ENCODE data around the gene DBR1. TPM values are rescaled to one million over a fixed set of nuclear protein-coding genes. Genes with fewer than 3 reads are reported as not detected.
A peak's percentile ranks its signal among the peaks of the same experiment; 100 is the strongest.

The DBR1 gene, protein sequence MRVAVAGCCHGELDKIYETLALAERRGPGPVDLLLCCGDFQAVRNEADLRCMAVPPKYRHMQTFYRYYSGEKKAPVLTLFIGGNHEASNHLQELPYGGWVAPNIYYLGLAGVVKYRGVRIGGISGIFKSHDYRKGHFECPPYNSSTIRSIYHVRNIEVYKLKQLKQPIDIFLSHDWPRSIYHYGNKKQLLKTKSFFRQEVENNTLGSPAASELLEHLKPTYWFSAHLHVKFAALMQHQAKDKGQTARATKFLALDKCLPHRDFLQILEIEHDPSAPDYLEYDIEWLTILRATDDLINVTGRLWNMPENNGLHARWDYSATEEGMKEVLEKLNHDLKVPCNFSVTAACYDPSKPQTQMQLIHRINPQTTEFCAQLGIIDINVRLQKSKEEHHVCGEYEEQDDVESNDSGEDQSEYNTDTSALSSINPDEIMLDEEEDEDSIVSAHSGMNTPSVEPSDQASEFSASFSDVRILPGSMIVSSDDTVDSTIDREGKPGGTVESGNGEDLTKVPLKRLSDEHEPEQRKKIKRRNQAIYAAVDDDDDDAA
- total RNA-seq, result 10 to 100 TPM in 2 of 4 donors, 1 to 10 TPM in 2; 9.6 to 15.1 (median 11.1) TPM
- polyA plus RNA-seq, result 1 to 10 TPM; 6.6 to 7.6 (median 6.9) TPM

DNA sequence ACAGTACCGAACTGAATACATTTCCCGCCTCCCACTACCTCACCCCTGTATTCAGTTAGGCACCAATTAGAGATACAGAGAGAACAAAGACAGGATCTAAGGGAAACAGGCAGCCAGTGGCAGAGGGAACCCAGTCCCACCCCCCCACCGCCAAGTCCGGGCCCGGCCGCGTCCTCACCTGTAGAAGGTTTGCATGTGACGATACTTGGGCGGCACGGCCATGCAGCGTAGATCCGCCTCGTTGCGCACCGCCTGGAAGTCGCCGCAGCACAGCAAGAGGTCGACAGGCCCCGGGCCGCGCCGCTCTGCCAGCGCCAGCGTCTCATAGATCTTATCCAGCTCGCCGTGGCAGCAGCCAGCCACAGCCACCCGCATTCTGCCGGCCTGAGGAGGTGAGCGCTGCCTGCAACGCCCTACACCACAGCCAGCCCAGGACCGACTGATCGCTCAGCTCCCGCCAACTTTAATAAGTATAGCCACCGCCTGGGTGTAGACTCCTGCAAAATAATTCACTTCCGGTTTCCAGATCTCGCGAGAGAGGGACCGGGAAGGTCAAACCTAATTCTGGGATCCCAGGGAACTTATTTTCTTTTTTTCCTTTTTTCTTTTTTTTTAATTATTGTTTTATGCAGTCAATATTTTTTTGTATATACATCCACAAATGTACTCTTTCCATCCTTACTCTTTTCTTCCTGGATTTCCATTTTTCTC lies at the start of gene DBR1:
Gene DBR1 (minus strand): TSS at position 501 of the 711 bp plus-strand sequence. CDS start 126 bp downstream, at position 375.
- DNase-seq, result peak; percentile 88
- no peaks in the 10 kb centered on the region for H3K27me3 ChIP-seq
- peak within 1 kb of the TSS; percentile 79 to 89 (median 84) for H3K27ac ChIP-seq
- no peak for TF ChIP-seq EP300 (IDR thresholded peaks at IDR 0.05)
- TF ChIP-seq POLR2A (IDR thresholded peaks at IDR 0.05), result peak; percentile 53 to 63
- peak; percentile 16 to 84 (median 74) for TF ChIP-seq POLR2AphosphoS5 (IDR thresholded peaks at IDR 0.05)
- TF ChIP-seq, protein P1, sequence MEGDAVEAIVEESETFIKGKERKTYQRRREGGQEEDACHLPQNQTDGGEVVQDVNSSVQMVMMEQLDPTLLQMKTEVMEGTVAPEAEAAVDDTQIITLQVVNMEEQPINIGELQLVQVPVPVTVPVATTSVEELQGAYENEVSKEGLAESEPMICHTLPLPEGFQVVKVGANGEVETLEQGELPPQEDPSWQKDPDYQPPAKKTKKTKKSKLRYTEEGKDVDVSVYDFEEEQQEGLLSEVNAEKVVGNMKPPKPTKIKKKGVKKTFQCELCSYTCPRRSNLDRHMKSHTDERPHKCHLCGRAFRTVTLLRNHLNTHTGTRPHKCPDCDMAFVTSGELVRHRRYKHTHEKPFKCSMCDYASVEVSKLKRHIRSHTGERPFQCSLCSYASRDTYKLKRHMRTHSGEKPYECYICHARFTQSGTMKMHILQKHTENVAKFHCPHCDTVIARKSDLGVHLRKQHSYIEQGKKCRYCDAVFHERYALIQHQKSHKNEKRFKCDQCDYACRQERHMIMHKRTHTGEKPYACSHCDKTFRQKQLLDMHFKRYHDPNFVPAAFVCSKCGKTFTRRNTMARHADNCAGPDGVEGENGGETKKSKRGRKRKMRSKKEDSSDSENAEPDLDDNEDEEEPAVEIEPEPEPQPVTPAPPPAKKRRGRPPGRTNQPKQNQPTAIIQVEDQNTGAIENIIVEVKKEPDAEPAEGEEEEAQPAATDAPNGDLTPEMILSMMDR (IDR thresholded peaks at IDR 0.05), result no peak
- peak within 1 kb of the TSS; percentile 76 to 84 (median 80) for H3K4me3 ChIP-seq
- H3K36me3 ChIP-seq, result peaks cover 0 to 23% (median 6%) of the 10 kb centered on the region in 4 donors
- peaks cover 0 to 28% (median 14%) of the 10 kb centered on the region in 4 donors for H3K4me1 ChIP-seq
- 0 to 1% methylated on average over 38 of the region's 38 CpGs for WGBS, 2 donors
- no peaks in the 10 kb centered on the region for H3K9me3 ChIP-seq
- intact Hi-C loops (cut with DNase I), result loop anchor here (2.0 to 5.0 kb wide), 2 partner anchors 14 to 57 kb away; partner anchors contain the start of gene DZIP1L

DNA sequence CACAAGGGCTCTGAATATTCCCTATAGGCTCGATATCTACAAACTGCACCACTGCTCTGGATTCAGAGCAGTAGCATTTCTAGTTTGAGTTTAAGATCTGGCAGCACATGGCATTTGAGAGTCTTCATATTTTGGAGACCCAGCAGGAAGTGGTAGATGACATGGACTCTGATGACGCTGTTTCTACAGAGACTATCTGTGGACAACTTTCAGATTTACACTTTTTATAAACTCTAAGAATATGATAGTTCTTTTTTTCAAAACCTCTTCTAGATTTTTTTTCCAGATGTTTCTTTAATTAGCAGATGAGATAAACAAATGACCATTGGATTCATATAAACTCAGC lies 48.2 kb upstream of the DBR1 start:
- 71 to 87% methylated on average over 2 of the region's 2 CpGs for WGBS, 2 donors
- no peaks in the 10 kb centered on the region for H3K27me3 ChIP-seq
- peaks cover 16 to 52% (median 23%) of the 10 kb centered on the region in 4 donors for H3K36me3 ChIP-seq
- TF ChIP-seq, protein P1 (IDR thresholded peaks at IDR 0.05), result no peak
- TF ChIP-seq EP300 (IDR thresholded peaks at IDR 0.05), result no peak
- no peak for TF ChIP-seq POLR2A (IDR thresholded peaks at IDR 0.05)
- no peak for TF ChIP-seq POLR2AphosphoS5 (IDR thresholded peaks at IDR 0.05)
- intact Hi-C loops (cut with DNase I), result no loop called here
- H3K4me3 ChIP-seq, result no peak overlapping the region
- no peaks in the 10 kb centered on the region for H3K9me3 ChIP-seq
- peak overlapping the region in 2 of 4 donors; percentile 17 to 23 for H3K27ac ChIP-seq
- no peak for DNase-seq
- peaks cover 0 to 24% (median 13%) of the 10 kb centered on the region in 4 donors for H3K4me1 ChIP-seq

DNA sequence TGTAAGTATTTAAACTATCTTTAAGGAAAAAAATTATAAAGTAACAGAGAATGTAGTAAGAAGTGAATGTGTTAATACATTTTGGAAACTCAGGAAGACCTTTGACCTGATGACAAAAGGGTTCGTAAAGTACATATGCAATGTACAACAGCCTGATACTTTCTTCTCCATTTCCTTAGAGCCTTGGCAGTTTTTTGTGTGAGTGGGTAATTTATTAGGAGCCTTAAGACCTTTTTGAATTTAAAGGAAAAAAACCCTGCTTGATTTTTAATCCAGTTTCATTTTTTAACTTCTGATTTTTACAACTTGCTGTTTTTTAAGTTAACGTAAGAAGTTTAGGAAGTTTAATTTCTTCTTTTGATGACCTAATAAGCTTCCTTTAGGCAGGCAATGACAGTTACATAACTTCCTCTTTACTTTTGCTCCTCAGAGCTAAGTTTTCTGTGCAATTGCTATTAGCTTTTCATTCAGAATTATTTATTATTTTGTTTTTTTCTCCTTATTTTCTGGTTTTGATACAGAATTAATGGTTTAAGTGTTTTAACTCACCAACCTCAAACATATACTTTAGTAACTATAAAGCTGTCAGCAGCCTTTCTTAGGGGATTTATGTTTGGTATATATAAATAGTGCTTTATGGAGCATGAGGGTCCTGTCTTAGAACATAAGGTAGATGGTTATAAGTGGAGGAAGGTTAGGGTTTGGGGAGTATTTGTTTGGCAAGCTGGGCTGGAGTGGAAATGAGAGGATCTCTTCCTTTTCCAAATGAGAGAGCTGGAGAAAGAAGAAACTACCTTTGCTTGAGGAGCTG lies 47.6 kb upstream of the DBR1 start:
- WGBS, 2 donors, result 57 to 59% methylated on average over 2 of the region's 2 CpGs
- Histone ChIP-seq H3K27me3 (no peaks in the 10 kb centered on the region), H3K9me3 (no peaks in the 10 kb centered on the region), H3K4me3 (no peak overlapping the region), H3K36me3 (peaks cover 16 to 47% (median 23%) of the 10 kb centered on the region in 4 donors), H3K4me1 (peaks cover 0 to 24% (median 13%) of the 10 kb centered on the region in 4 donors), H3K27ac (peak overlapping the region in 1 of 4 donors; percentile 17)
- TF ChIP-seq POLR2AphosphoS5 (IDR thresholded peaks at IDR 0.05) (no peak), EP300 (IDR thresholded peaks at IDR 0.05) (no peak), POLR2A (IDR thresholded peaks at IDR 0.05) (no peak)
- TF ChIP-seq, protein P1 (IDR thresholded peaks at IDR 0.05), result no peak
- no peak for DNase-seq
- intact Hi-C loops (cut with DNase I), result no loop called here

DNA sequence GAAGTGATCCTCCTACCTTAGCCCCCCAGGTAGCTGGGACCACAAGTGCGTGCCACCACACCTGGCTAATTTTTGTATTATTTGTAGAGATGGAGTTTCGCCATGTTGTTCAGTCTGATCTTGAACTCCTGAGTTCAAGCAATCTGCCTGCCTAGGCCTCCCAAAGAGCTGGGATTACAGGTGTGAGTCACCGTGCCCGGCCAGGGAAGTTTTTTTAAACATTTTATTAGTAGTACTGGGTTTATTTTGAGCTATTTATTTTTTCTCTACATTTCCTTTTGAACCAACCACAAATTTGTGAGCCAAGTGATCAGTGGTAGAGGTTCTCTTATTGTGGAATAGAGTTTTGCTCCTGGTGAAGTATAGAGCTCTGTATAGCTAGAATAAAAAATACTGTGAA lies 46.1 kb upstream of the DBR1 start:
- H3K4me1 ChIP-seq, result peaks cover 0 to 24% (median 13%) of the 10 kb centered on the region in 4 donors
- WGBS, 2 donors, result 84 to 95% methylated on average over 4 of the region's 4 CpGs
- no peak overlapping the region for H3K27ac ChIP-seq
- no peaks in the 10 kb centered on the region for H3K27me3 ChIP-seq
- DNase-seq, result no peak
- H3K4me3 ChIP-seq, result no peak overlapping the region
- TF ChIP-seq, protein P1 (IDR thresholded peaks at IDR 0.05), result no peak
- TF ChIP-seq POLR2AphosphoS5 (IDR thresholded peaks at IDR 0.05) (no peak), POLR2A (IDR thresholded peaks at IDR 0.05) (no peak), EP300 (IDR thresholded peaks at IDR 0.05) (no peak)
- no peaks in the 10 kb centered on the region for H3K9me3 ChIP-seq
- H3K36me3 ChIP-seq, result peaks cover 16 to 32% (median 20%) of the 10 kb centered on the region in 4 donors
- intact Hi-C loops (cut with DNase I), result no loop called here

Data from sigmoid colon (tissue), 7 donors.